GM12875 (cell line): ENCODE results near the gene ARHGEF39.

Experiments used
- H3K4me3 ChIP-seq: one replicate; pipeline ENCODE4 v1.5.1; 2011; ENCODE audit warnings: low read depth, low read length, control low read depth
- CTCF ChIP-seq: IDR thresholded peaks from 2 replicates; pipeline ENCODE4 v1.5.1; 2011; ENCODE audit warnings: low read depth, mild to moderate bottlenecking, control low read depth, inconsistent platforms, low read length, moderate library complexity, borderline replicate concordance; ENCODE audit not compliant: insufficient read depth

The ARHGEF39 gene

GRCh38 chr9:35681341-35682002 lies 16.5 kb upstream of the ARHGEF39 start:
- H3K4me3 ChIP-seq: no peak overlapping the region
- no peak for TF ChIP-seq CTCF

- H3K4me3 ChIP-seq: no peak overlapping the region
- TF ChIP-seq CTCF: no peak
Observed at GRCh38 chr9:35680331-35681105, 15.5 kb upstream of the ARHGEF39 start.

- TF ChIP-seq CTCF: no peak
- no peak overlapping the region for H3K4me3 ChIP-seq
Observed at GRCh38 chr9:35679766-35680330, 14.9 kb upstream of the ARHGEF39 start.

GRCh38 chr9:35679091-35679490 lies 14.1 kb upstream of the ARHGEF39 start:
- H3K4me3 ChIP-seq: no peak overlapping the region
- TF ChIP-seq CTCF: no peak

GRCh38 chr9:35675732-35676392 lies 10.9 kb upstream of the ARHGEF39 start:
- no peak overlapping the region for H3K4me3 ChIP-seq
- TF ChIP-seq CTCF: no peak

GRCh38 chr9:35675204-35675603 lies 10.2 kb upstream of the ARHGEF39 start:
- no peak for TF ChIP-seq CTCF
- H3K4me3 ChIP-seq: no peak overlapping the region

GRCh38 chr9:35674025-35674361 lies 9.0 kb upstream of the ARHGEF39 start:
- TF ChIP-seq CTCF: no peak
- H3K4me3 ChIP-seq: no peak overlapping the region
